ENCODE data around the gene TLDC2.

DNA sequence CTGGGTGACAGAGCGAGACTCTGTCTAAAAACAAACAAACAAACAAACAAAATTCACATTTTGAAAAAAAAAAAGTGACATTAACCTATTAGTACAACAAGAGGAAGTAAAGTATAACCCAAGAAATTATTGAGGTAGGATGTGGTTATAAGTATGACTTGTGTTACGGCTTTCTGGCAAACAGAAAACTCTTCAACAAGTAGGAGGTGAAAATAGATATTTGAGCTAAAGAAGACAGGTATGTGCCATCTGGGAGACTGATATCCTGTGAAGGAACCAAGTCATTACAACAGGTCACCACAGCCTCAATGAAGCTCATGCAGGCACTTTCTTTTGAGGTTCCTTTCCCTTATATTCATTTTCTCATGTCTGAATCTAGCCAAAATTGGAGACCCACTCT lies 28.8 kb downstream of the TLDC2 start:
- no peak for TF ChIP-seq POLR2A (IDR thresholded peaks at IDR 0.05)
- TF ChIP-seq, protein P1, sequence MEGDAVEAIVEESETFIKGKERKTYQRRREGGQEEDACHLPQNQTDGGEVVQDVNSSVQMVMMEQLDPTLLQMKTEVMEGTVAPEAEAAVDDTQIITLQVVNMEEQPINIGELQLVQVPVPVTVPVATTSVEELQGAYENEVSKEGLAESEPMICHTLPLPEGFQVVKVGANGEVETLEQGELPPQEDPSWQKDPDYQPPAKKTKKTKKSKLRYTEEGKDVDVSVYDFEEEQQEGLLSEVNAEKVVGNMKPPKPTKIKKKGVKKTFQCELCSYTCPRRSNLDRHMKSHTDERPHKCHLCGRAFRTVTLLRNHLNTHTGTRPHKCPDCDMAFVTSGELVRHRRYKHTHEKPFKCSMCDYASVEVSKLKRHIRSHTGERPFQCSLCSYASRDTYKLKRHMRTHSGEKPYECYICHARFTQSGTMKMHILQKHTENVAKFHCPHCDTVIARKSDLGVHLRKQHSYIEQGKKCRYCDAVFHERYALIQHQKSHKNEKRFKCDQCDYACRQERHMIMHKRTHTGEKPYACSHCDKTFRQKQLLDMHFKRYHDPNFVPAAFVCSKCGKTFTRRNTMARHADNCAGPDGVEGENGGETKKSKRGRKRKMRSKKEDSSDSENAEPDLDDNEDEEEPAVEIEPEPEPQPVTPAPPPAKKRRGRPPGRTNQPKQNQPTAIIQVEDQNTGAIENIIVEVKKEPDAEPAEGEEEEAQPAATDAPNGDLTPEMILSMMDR (IDR thresholded peaks at IDR 0.05): no peak
